Measurements from ENCODE around the gene CPTP. TPM values are rescaled to one million over a fixed set of nuclear protein-coding genes. Genes with fewer than 3 reads are reported as not detected.

Gene CPTP
- total RNA-seq, 1 donor from 2014 or later = 20.9 TPM

- H3K36me3 ChIP-seq = peaks cover 0 to 8% of the 10 kb centered on the region in 2 donors
- H3K27me3 ChIP-seq = no peaks in the 10 kb centered on the region
- peak within 1 kb of the TSS; percentile 71 to 97 for H3K4me3 ChIP-seq
- intact Hi-C loops (cut with DNase I) = loop anchor here (5.0 kb wide), 1 partner anchor 42 kb away; the partner anchor contains the start of genes ACAP3 and PUSL1
- no peaks in the 10 kb centered on the region for H3K9me3 ChIP-seq
- H3K4me1 ChIP-seq = peaks cover 72% of the 10 kb centered on the region
- DNase-seq (ENCODE audit: extremely low spot score in 2 of 2) = no peak
- H3K27ac ChIP-seq = peak within 1 kb of the TSS; percentile 95
- peak in 1 of 2 donors; percentile 47 for TF ChIP-seq POLR2A (IDR thresholded peaks at IDR 0.05)
- peak in 1 of 3 experiments; percentile 60 for TF ChIP-seq CTCF (IDR thresholded peaks at IDR 0.05)
- no peak for TF ChIP-seq POLR2AphosphoS5 (IDR thresholded peaks at IDR 0.05; ENCODE audit: insufficient read depth in 1 of 2, low read depth in 1 of 2)
Measured at GRCh38 chr1:1349256-1350012, 24.8 kb downstream of the CPTP start, which contains the start of gene DVL1. TSS of gene DVL1 (minus strand) at chr1:1349418. CDS start at chr1:1349065, 353 bp downstream.

GRCh38 chr1:1351511-1352427 lies 27.2 kb downstream of the CPTP start:
- peak overlapping the region; percentile 17 to 26 for H3K4me3 ChIP-seq
- TF ChIP-seq POLR2A (IDR thresholded peaks at IDR 0.05) (no peak), POLR2AphosphoS5 (IDR thresholded peaks at IDR 0.05; ENCODE audit: insufficient read depth in 1 of 2, low read depth in 1 of 2) (peak in 1 of 2 donors; percentile 58), CTCF (IDR thresholded peaks at IDR 0.05) (no peak)
- no peaks in the 10 kb centered on the region for H3K9me3 ChIP-seq
- intact Hi-C loops (cut with DNase I) = no loop called here
- H3K36me3 ChIP-seq = peaks cover 0 to 8% of the 10 kb centered on the region in 2 donors
- no peak for DNase-seq (ENCODE audit: extremely low spot score in 2 of 2)
- peak overlapping the region; percentile 69 for H3K27ac ChIP-seq
- peaks cover 72% of the 10 kb centered on the region for H3K4me1 ChIP-seq
- H3K27me3 ChIP-seq = no peaks in the 10 kb centered on the region

GRCh38 chr1:1352786-1353388 lies 28.3 kb downstream of the CPTP start:
- Histone ChIP-seq H3K27me3 (no peaks in the 10 kb centered on the region), H3K36me3 (peaks cover 0 to 8% of the 10 kb centered on the region in 2 donors), H3K4me3 (no peak overlapping the region), H3K9me3 (no peaks in the 10 kb centered on the region), H3K27ac (peak overlapping the region; percentile 15), H3K4me1 (peaks cover 72% of the 10 kb centered on the region)
- DNase-seq (ENCODE audit: extremely low spot score in 2 of 2) = no peak
- intact Hi-C loops (cut with DNase I) = no loop called here
- no peak for TF ChIP-seq CTCF (IDR thresholded peaks at IDR 0.05)
- no peak for TF ChIP-seq POLR2AphosphoS5 (IDR thresholded peaks at IDR 0.05; ENCODE audit: insufficient read depth in 1 of 2, low read depth in 1 of 2)
- TF ChIP-seq POLR2A (IDR thresholded peaks at IDR 0.05) = no peak

- H3K27ac ChIP-seq = peak overlapping the region; percentile 15
- peaks cover 0 to 8% of the 10 kb centered on the region in 2 donors for H3K36me3 ChIP-seq
- intact Hi-C loops (cut with DNase I) = no loop called here
- no peak for TF ChIP-seq POLR2AphosphoS5 (IDR thresholded peaks at IDR 0.05; ENCODE audit: insufficient read depth in 1 of 2, low read depth in 1 of 2)
- TF ChIP-seq CTCF (IDR thresholded peaks at IDR 0.05) = no peak
- no peak for TF ChIP-seq POLR2A (IDR thresholded peaks at IDR 0.05)
- no peak overlapping the region for H3K4me3 ChIP-seq
- no peak for DNase-seq (ENCODE audit: extremely low spot score in 2 of 2)
- H3K27me3 ChIP-seq = no peaks in the 10 kb centered on the region
- H3K4me1 ChIP-seq = peaks cover 71% of the 10 kb centered on the region
- H3K9me3 ChIP-seq = no peaks in the 10 kb centered on the region
Measured at GRCh38 chr1:1353389-1354151, 29.0 kb downstream of the CPTP start.
